Mucosa of rectum (tissue), 2 donors: ENCODE results near the gene ARHGEF17.
A peak's percentile ranks its signal among the peaks of the same experiment; 100 is the strongest.

Experiments used
- H3K27ac ChIP-seq, 2 donors: one replicate each; pipeline ENCODE4 v1.7.0; 2013; ENCODE audit warnings: inconsistent platforms in 2 of 2, low read depth in 2 of 2, low read length in 2 of 2
- H3K27me3 ChIP-seq, 2 donors: one replicate each; pipeline ENCODE4 v1.7.0; 2013; ENCODE audit warnings: low read length in 2 of 2; ENCODE audit not compliant: control insufficient read depth in 2 of 2, insufficient read depth in 2 of 2
- H3K36me3 ChIP-seq, 2 donors: one replicate each; pipeline ENCODE4 v1.7.0; 2013; ENCODE audit warnings: low read length in 2 of 2; ENCODE audit not compliant: control insufficient read depth in 2 of 2, insufficient read depth in 2 of 2
- H3K4me1 ChIP-seq, 2 donors: one replicate each; pipeline ENCODE4 v1.7.0; 2013; ENCODE audit warnings: low read length in 2 of 2, mild to moderate bottlenecking in 1 of 2; ENCODE audit not compliant: control insufficient read depth in 2 of 2, insufficient read depth in 2 of 2
- H3K4me3 ChIP-seq, 2 donors: one replicate each; pipeline ENCODE4 v1.7.0; 2013; ENCODE audit warnings: low read length in 2 of 2
- H3K9ac ChIP-seq, 2 donors: one replicate each; pipeline ENCODE4 v1.7.0; 2013; ENCODE audit warnings: low read length in 2 of 2, low read depth in 1 of 2, mild to moderate bottlenecking in 1 of 2
- H3K9me3 ChIP-seq, 2 donors: one replicate each; pipeline ENCODE4 v1.7.0; 2013; ENCODE audit warnings: low read length in 2 of 2; ENCODE audit not compliant: control insufficient read depth in 2 of 2
- donor health status: healthy.
- donor health status: Normal muscosa, but diverticular disease.

ARHGEF17 gene

DNA sequence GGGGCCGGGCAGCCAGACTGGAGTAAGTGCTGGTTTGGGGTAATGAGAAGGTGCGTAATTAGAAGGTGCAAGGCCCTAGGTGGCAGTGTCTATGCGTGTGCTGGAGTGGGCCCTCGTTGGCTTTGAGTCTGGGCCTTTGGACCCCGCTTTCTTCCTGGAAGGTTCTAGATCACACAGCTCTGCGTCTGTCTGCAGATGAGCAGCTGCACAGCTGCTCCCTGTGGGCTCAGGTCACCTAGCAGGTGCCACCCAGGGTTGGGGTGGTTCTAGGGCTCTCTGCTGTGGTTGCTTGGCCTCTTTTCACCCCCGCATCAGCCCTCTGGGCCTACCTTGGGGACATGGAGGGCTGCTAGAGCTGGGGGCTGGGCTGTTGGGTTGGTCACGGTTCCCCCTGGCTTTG lies 78.5 kb downstream of the ARHGEF17 start:
- peak overlapping the region; percentile 22 to 79 for H3K27ac ChIP-seq
- peak overlapping the region in 1 of 2 donors; percentile 20 for H3K4me3 ChIP-seq
- peak overlapping the region; percentile 7 to 32 for H3K9ac ChIP-seq

DNA sequence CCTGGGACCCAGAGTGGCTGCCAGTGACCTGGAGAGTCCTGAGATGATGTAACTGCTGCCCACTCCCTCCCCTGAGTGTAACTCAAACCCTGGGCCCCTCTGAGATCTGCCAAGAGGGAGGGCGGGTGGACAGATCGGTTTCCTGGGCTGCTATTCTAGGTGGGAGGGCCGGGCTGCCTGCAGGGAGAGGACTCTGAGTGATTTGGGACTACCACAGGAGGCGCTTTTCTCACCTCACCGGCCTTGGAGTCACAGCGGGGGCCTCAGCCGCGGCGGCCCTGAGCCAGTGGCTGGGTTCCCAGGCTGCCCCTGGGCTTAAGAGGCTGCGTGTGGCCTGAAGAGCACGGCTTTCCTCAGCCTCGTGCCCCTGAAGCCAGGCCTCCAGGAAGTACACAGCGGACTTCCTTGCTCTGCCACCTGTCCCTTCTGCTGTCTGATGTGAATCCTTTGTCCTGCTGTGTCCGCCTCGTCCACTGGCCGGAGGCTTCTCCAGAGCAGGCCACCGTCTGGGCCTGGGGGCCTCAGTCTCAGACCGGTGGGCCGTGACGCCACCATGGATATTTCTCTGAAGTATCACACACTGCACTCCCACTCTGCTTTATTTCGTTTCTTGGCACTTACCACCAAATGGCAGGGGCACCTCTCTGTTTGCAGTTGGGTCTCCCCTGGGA lies 79.7 kb downstream of the ARHGEF17 start:
- no peak overlapping the region for H3K4me3 ChIP-seq
- H3K36me3 ChIP-seq, result no peaks in the 10 kb centered on the region
- H3K4me1 ChIP-seq, result peaks cover 12 to 17% of the 10 kb centered on the region in 2 donors
- no peak overlapping the region for H3K9ac ChIP-seq
- H3K9me3 ChIP-seq, result no peaks in the 10 kb centered on the region
- no peaks in the 10 kb centered on the region for H3K27me3 ChIP-seq
- peak overlapping the region in 1 of 2 donors; percentile 43 for H3K27ac ChIP-seq

More for the DNA sequence above, 78.5 kb downstream of the ARHGEF17 start:
- Histone ChIP-seq H3K36me3 (no peaks in the 10 kb centered on the region), H3K27me3 (no peaks in the 10 kb centered on the region), H3K4me1 (peaks cover 14 to 21% of the 10 kb centered on the region in 2 donors), H3K9me3 (no peaks in the 10 kb centered on the region)

DNA sequence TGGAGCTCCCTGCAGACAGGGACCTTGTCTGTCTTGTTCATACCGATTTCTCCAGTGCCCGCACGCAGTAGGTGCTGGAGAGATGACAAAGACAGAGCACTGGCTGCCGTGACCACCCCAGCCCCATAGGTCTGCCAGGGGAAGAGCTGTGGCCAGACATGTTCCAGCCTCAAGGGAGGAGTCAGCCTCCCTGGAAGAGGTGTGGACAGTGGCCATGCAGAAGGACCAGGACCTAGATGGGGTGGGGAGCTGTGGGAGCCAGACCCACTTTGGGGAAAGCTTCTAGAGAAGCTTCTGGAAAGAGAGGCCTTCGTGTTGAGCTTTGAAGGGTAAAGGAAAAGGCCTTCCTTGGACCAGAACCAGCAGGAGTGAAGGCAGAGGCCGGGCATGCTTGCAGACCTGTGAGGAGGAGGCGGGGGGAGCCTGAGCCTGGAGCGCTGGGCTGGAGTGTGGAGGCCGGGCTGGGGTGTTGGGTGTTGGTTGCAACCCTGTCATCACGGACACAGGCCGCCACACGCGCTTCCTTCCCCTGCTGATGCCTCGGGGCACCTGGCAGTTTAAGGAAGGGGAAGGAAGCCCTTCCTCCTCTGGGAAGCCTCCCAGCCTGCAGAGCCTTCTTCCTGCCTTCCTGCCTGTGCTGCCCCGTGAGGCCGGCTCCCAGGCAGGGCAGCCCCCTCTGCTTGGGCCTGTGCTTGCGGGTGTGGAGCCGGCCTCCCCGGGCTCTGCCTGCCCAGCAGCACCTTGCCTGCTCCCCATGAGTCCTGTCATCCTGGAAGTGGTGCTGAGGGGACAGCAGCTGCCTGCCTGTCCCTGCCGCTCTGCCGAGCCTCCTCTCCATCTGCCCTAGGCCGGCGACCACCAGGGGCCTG lies 80.4 kb downstream of the ARHGEF17 start:
- Histone ChIP-seq H3K9ac (peak overlapping the region in 1 of 2 donors; percentile 41), H3K4me1 (peaks cover 10 to 13% of the 10 kb centered on the region in 2 donors)

DNA sequence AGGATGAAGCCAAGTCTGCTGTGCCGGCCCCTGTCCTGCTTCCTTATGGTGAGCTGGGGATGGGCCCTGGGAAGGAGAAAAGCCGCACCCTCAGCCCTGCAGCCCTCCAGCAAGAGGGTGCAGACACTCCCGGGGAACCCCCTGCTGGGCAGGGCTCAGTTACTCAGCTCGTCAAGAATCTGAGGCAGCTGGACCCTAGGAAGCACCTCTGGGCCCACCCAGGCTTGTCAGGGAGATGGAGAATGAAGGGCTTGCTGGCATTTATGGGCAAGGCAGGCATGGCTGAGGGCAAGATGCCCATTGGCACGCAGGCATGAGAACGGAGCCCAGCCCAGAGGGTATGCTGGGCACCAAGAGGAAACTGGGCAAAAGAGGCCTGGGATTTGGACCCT lies 81.1 kb downstream of the ARHGEF17 start:
- no peak overlapping the region for H3K4me3 ChIP-seq
- H3K27ac ChIP-seq, result no peak overlapping the region
- peaks cover 4 to 7% of the 10 kb centered on the region in 2 donors for H3K4me1 ChIP-seq
- peaks cover 0 to 3% of the 10 kb centered on the region in 2 donors for H3K36me3 ChIP-seq
- no peak overlapping the region for H3K9ac ChIP-seq
- no peaks in the 10 kb centered on the region for H3K27me3 ChIP-seq
- no peaks in the 10 kb centered on the region for H3K9me3 ChIP-seq

More for the DNA sequence above, 80.4 kb downstream of the ARHGEF17 start:
- Histone ChIP-seq H3K27me3 (no peaks in the 10 kb centered on the region), H3K9me3 (no peaks in the 10 kb centered on the region), H3K4me3 (no peak overlapping the region), H3K27ac (peak overlapping the region in 1 of 2 donors; percentile 43), H3K36me3 (no peaks in the 10 kb centered on the region)

DNA sequence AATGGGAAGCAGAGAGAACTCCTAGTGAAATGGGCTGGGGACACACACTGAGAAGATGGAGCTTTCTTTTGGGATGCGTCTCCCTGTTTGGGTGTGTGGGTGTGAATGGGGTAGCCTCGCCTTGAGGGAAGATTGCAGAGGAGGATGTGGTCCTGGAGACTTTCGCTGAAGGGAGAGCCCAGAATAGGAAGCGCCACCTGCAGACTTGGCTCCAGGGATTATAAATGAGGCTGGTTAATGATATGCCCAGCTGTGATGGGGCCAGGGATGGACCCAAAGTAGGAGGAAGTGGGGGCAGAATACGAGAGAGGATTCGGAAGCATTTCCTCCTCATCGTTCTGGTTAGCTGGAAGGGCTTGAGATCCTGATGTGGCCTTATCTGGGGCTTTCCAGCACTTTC lies 81.8 kb downstream of the ARHGEF17 start:
- Histone ChIP-seq H3K27ac (no peak overlapping the region), H3K9ac (no peak overlapping the region)

DNA sequence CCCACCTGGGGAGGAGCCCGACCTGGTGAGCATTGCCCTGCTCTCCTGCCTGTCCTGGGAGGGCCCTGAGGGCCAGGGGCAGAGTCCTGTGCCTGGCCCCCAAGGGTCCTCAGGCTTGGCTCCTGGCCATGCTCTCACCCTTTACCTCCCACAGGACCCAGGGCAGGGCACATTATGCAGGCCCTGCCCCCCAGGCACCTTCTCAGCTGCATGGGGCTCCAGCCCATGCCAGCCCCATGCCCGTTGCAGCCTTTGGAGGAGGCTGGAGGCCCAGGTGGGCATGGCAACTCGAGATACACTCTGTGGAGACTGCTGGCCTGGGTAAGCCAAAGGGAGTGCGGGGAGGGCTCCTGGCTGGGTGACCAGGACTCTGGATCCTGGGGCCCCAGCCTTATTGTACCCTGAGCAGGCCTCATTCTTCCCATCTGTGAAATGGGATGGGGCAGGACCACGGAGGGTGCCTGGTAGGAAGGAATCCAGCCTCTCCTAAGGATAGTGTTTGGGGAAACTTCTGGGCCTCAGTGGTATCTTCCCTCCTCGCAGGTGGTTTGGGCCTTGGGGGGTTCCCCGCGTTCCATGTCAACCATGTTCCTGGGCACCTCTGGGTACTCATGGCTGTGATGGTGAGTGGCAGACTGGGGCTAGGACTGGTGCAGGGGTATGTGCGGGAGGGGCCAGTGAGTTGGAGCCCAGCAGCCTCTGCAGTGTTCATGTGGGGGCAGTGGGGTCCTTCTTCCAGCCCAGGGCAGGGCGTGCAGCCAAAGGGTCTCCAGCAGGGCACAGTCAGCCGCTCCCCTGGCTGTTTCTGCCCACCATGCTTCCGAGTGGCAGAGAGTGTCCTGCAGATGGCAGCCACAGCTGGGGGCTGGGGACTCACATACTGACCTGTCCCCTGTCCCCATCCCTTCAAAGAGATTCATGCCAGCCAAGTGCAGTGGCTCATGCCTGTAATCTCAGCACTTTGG lies 82.8 kb downstream of the ARHGEF17 start:
- H3K27ac ChIP-seq, result no peak overlapping the region
- no peaks in the 10 kb centered on the region for H3K27me3 ChIP-seq
- no peak overlapping the region for H3K4me3 ChIP-seq
- H3K9ac ChIP-seq, result no peak overlapping the region
- H3K4me1 ChIP-seq, result peaks cover 0 to 4% of the 10 kb centered on the region in 2 donors
- no peaks in the 10 kb centered on the region for H3K9me3 ChIP-seq
- H3K36me3 ChIP-seq, result peaks cover 0 to 3% of the 10 kb centered on the region in 2 donors

More for the DNA sequence above, 81.8 kb downstream of the ARHGEF17 start:
- Histone ChIP-seq H3K9me3 (no peaks in the 10 kb centered on the region), H3K27me3 (no peaks in the 10 kb centered on the region), H3K4me1 (peaks cover 4 to 7% of the 10 kb centered on the region in 2 donors), H3K4me3 (no peak overlapping the region), H3K36me3 (peaks cover 0 to 3% of the 10 kb centered on the region in 2 donors)

DNA sequence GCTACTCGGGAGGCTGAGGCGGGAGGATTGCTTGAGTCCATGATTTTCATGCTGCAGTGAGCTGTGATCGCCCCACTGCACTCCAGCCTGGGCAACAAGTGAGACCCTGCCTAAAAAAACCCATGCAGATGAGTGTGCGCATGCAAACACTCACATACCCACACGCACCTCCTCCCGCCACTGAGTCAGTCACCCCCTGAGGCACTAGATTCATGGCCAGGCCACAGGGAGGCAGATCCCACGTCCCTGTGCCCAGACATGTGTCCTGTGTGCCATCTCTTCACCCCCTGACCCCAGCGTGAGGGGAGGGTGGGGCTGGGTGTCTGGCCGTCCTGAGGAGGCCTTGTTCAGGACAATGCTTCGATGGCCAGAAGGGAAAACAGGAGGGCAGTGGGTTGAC lies 83.6 kb downstream of the ARHGEF17 start:
- no peak overlapping the region for H3K4me3 ChIP-seq
- no peak overlapping the region for H3K27ac ChIP-seq
- H3K9me3 ChIP-seq, result no peaks in the 10 kb centered on the region
- peaks cover 0 to 3% of the 10 kb centered on the region in 2 donors for H3K36me3 ChIP-seq
- H3K4me1 ChIP-seq, result no peaks in the 10 kb centered on the region
- no peak overlapping the region for H3K9ac ChIP-seq
- no peaks in the 10 kb centered on the region for H3K27me3 ChIP-seq

DNA sequence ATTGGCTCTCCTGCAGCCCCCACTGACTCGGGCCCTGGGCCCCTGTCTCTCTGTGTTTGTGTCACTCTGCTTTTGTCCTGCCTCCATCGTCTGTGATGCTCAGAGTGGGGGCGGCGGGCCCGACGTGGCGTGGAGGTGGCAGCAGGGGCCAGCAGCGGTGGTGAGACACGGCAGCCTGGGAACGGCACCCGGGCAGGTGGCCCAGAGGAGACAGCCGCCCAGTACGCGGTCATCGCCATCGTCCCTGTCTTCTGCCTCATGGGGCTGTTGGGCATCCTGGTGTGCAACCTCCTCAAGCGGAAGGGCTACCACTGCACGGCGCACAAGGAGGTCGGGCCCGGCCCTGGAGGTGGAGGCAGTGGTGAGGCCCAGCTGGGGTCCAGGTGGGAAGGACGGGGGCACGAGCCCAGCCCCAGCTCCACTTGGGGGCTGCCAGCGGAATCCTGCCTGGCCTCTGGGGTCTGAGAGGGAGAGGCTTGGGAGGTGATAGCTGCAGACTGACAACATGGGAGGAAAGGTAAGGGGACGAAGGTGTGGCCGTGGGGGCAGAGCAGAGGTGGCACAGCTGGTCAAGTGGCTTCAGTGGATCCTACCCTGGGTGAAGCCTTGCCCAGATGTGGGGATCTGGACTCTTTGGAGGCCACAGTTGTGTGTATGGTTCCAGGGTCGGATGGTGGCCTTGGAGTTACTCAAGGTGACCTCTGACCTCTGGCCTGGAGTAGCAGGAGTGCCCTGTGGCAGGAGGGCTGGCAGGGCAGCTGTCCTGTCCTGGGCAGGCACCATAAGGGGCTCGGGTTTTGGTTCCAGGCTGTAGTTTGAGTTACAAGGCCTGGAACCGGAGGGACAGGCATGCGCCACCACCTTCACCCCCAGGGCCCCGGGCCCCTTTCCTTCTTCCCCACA lies 84.3 kb downstream of the ARHGEF17 start:
- H3K9me3 ChIP-seq, result no peaks in the 10 kb centered on the region
- no peak overlapping the region for H3K4me3 ChIP-seq
- no peak overlapping the region for H3K27ac ChIP-seq
- no peaks in the 10 kb centered on the region for H3K4me1 ChIP-seq
- H3K36me3 ChIP-seq, result peaks cover 0 to 3% of the 10 kb centered on the region in 2 donors
- no peak overlapping the region for H3K9ac ChIP-seq
- H3K27me3 ChIP-seq, result no peaks in the 10 kb centered on the region

DNA sequence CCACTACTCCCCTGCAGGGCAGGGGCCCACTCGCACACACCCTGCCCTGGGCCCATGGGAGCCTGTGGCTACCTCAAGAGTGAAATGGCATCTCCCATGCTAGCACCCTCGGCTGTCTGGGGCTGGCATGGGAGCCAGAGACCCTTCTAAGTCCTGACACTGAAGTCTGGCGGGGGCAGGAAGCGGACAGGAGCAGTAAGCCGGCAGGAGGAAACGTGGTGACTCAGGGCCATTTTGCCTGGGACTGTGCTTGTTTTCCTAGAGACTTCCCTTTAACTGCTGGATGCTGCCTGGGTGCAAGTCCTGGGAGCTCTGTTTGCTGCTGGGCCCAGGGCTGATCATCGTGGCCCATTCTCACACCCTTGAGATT lies 84.9 kb downstream of the ARHGEF17 start:
- no peaks in the 10 kb centered on the region for H3K9me3 ChIP-seq
- H3K27ac ChIP-seq, result no peak overlapping the region
- no peak overlapping the region for H3K4me3 ChIP-seq
- H3K27me3 ChIP-seq, result no peaks in the 10 kb centered on the region
- no peak overlapping the region for H3K9ac ChIP-seq
- peaks cover 0 to 3% of the 10 kb centered on the region in 2 donors for H3K36me3 ChIP-seq
- no peaks in the 10 kb centered on the region for H3K4me1 ChIP-seq
